H1 (cell line): ENCODE results near the gene MT4. TPM values are rescaled to one million over a fixed set of nuclear protein-coding genes. Genes with fewer than 3 reads are reported as not detected.

ENCODE experiments used
- ASH2L ChIP-seq: fragments of 200-600, 300-600 bp; sonication (generic); IDR thresholded peaks from one replicate; pipeline ENCODE4 v1.7.1; 2017; ENCODE audit warnings: low read length
- CHD7 ChIP-seq: fragments of 300-600 bp; sonication (generic); IDR thresholded peaks from 2 replicates; pipeline ENCODE4 v1.7.1; 2012; ENCODE audit warnings: low read length, moderate library complexity, mild to moderate bottlenecking, inconsistent platforms; ENCODE audit not compliant: insufficient replicate concordance
- KDM4A ChIP-seq: IDR thresholded peaks from one replicate; pipeline ENCODE4 v1.7.1; 2012; ENCODE audit warnings: low read depth, mild to moderate bottlenecking, moderate library complexity, low read length, inconsistent platforms; ENCODE audit not compliant: severe bottlenecking
- NRF1 ChIP-seq: IDR thresholded peaks from 2 replicates; pipeline ENCODE4 v1.6.1; 2011; ENCODE audit warnings: mild to moderate bottlenecking, low read depth, low read length, improper control_type of control experiment
- POLR2AphosphoS5 ChIP-seq: IDR thresholded peaks from 2 replicates; pipeline ENCODE4 v1.6.1; 2011; ENCODE audit warnings: low read depth, low read length
- SIRT6 ChIP-seq: IDR thresholded peaks from one replicate; pipeline ENCODE4 v1.7.1; 2012; ENCODE audit warnings: low read length, inconsistent platforms
- SP2 ChIP-seq: IDR thresholded peaks from 2 replicates; pipeline ENCODE4 v1.6.1; 2012; ENCODE audit warnings: mild to moderate bottlenecking, low read length, inconsistent platforms
- polyA plus RNA-seq, 7 experiments: library from polyadenylated mRNA; depleted of rRNA in 3 of 7; stranded (reverse) in 5 of 7; unstranded in 2 of 7; fragments of >200 nt in 5 of 7; fragments of 200-250 nt in 2 of 7; gene quantifications; 1 replicate in 5 of 7; 2 replicates in 1 of 7; 4 replicates in 1 of 7; pipeline versions ENCODE4 v1.2.1 to v1.2.3, GENCODE V29; 2011 to 2013; ENCODE audit warnings: missing spikeins in 2 of 7, mixed read lengths in 2 of 7
- total RNA-seq: library from RNA; stranded (reverse); fragmentation: NEBNext Ultra II Directional; extraction: Animal tissue kit (Norgen Biotek cat#: 25700); gene quantifications from 2 replicates; pipeline ENCODE4 v1.2.1, GENCODE V29; 2021

Gene MT4
- total and polyA plus RNA-seq, 2 of the 8 experiments (the other 6 are each of a cell fraction or from before 2014, with no cell fraction given) = not detected

DNA sequence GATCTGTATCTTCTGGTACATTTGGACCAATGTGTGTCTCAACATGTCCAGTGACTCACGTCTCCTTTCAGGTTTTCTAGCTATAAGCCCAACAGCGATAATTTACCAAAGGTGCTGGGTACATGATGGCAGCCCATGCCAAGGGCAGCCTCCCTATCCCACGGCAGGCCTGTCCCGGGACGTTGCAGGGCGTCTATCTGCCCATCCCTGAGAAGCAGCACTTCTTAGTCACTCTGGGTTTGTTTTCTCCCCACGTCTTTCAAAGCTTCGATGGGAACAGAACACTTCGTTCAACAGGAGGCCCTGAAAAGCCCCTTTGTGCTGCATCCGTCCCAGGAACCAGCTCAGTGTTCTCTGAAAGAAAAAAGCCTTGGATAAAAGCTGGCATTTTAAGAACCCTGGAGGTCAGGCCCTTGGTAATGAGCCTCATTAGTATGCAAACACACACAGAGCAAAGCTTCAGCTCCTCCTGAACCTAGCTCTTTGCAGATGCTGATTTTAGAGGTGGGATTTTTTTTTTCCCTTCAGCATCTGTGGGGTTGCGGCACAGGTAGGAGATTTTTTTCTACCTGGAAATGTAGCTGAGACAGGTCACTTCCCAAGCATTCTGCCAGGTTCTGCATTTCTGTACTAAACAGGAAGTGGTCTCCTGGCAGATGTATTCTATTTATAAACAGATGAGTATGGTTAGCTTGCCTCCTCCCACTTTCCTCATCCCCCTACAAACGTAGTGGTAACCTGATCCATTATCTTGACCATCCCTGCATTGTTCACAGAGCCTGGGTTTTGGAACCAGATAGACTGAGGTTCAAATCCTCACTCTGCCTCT, 17.5 kb upstream of the MT4 start (continued):
- TF ChIP-seq CHD7 (peak; percentile 66), NRF1 (no peak), POLR2AphosphoS5 (peak; percentile 60), SP2 (no peak), ASH2L (peak; percentile 94), SIRT6 (no peak), KDM4A (no peak)
- TF ChIP-seq, all 59 proteins: peak for 12
